GM19238 (cell line): Measurements from ENCODE around the gene TCFL5.

ENCODE experiments used
- DNase-seq: peaks from one replicate; pipeline ENCODE4 v3.0.0; 2011; ENCODE audit warnings: low spot score; ENCODE audit not compliant: insufficient read length

The TCFL5 gene

GRCh38 chr20:62823688-62824475 is 37.7 kb downstream of the TCFL5 start:
- no peak for DNase-seq

- DNase-seq, result peak; percentile 82
Observed at GRCh38 chr20:62822788-62823651, 38.6 kb downstream of the TCFL5 start.

- DNase-seq, result no peak
Observed at GRCh38 chr20:62822239-62822787, 39.3 kb downstream of the TCFL5 start.

GRCh38 chr20:62821726-62822210 is 39.9 kb downstream of the TCFL5 start:
- DNase-seq, result no peak

GRCh38 chr20:62820962-62821725 is 40.5 kb downstream of the TCFL5 start:
- no peak for DNase-seq

GRCh38 chr20:62820208-62820961 is 41.2 kb downstream of the TCFL5 start:
- no peak for DNase-seq

- no peak for DNase-seq
Observed at GRCh38 chr20:62819494-62820174, 42.0 kb downstream of the TCFL5 start.

GRCh38 chr20:62818592-62819493 is 42.8 kb downstream of the TCFL5 start:
- DNase-seq, result no peak

GRCh38 chr20:62817975-62818591 is 43.5 kb downstream of the TCFL5 start:
- no peak for DNase-seq

- DNase-seq, result no peak
Observed at GRCh38 chr20:62816884-62817873, 44.4 kb downstream of the TCFL5 start, which contains the start of gene COL9A3. TSS of gene COL9A3 (plus strand) at chr20:62817050. CDS start at chr20:62817065, 15 bp downstream.

- no peak for DNase-seq
Observed at GRCh38 chr20:62816031-62816883, 45.4 kb downstream of the TCFL5 start.

- no peak for DNase-seq
Observed at GRCh38 chr20:62815066-62815991, 46.3 kb downstream of the TCFL5 start.

GRCh38 chr20:62814709-62815065 is 46.9 kb downstream of the TCFL5 start:
- no peak for DNase-seq

- DNase-seq, result no peak
Observed at GRCh38 chr20:62814060-62814708, 47.4 kb downstream of the TCFL5 start.

- no peak for DNase-seq
Observed at GRCh38 chr20:62813588-62813987, 48.0 kb downstream of the TCFL5 start.
